ENCODE measurements around the gene HDAC7.

The HDAC7 gene

DNA sequence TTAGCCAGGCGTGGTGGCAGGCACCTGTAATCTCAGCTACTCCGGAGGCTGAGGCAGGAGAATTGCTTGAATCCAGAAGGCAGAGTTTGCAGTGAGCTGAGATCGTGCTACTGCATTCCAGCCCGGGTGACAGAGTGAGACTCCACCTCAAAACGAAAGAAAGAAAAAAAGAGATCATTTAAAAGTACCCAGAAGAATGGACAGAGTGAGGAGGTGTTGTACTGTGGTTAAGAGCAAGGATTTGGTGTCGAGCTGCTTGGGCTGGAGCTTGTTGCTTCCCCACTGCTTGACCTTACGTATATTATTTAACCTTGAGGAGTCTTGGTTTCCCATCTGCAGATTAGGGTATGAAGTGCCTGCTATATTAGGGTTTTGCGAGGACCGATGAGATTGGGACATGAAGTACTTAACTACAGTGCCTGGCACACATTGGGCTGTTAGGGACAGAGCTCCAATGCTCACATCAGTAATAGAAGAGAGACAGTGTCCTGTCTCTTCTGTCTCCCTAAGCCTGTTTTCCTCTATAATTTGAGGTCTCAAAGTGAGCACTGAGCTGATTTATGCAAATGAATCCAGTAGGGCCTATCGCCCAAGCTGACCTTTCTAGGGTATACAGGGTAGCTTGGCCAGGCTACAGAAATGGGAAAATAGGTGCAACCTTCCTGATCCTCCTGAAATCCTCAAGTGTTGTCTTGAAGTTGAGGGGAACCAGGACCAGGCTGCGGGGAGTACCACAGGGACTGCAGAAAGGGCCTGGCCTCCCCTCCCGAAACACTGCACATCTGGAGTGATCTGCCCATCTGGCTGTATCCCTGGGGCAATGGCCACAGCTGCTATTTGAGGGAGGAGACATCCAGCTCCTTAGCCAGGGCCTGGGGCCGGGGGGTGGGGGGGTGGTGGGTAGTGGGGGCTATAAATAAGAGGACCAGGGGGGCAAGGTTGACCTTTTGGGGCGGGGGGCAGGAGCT is 8.6 kb upstream of the HDAC7 start:
- Mint-ChIP-seq H3K9me3 (no peaks in the 10 kb centered on the region), H3K27me3 (no peaks in the 10 kb centered on the region), H3K27ac (peak overlapping the region; percentile 82), H3K36me3 (ENCODE audit: low read depth) (no peaks in the 10 kb centered on the region), H3K4me3 (no peak overlapping the region), H3K4me1 (ENCODE audit: low read depth) (peaks cover 94% of the 10 kb centered on the region)
- no peak for DNase-seq

GRCh38 chr12:47825173-47825639 is 5.5 kb upstream of the HDAC7 start:
- H3K27ac Mint-ChIP-seq: peak overlapping the region; percentile 85
- H3K9me3 Mint-ChIP-seq: no peaks in the 10 kb centered on the region
- H3K27me3 Mint-ChIP-seq: no peaks in the 10 kb centered on the region
- H3K36me3 Mint-ChIP-seq (ENCODE audit: low read depth): peaks cover 2% of the 10 kb centered on the region
- no peak for DNase-seq
- peaks cover 91% of the 10 kb centered on the region for H3K4me1 Mint-ChIP-seq (ENCODE audit: low read depth)
- H3K4me3 Mint-ChIP-seq: no peak overlapping the region

- H3K27ac Mint-ChIP-seq: peak overlapping the region; percentile 85
- no peak overlapping the region for H3K4me3 Mint-ChIP-seq
- peaks cover 90% of the 10 kb centered on the region for H3K4me1 Mint-ChIP-seq (ENCODE audit: low read depth)
Observed at GRCh38 chr12:47824635-47825034, 4.9 kb upstream of the HDAC7 start.

GRCh38 chr12:47824198-47824597 is 4.5 kb upstream of the HDAC7 start:
- no peaks in the 10 kb centered on the region for H3K27me3 Mint-ChIP-seq
- H3K4me1 Mint-ChIP-seq (ENCODE audit: low read depth): peaks cover 85% of the 10 kb centered on the region
- peaks cover 3% of the 10 kb centered on the region for H3K36me3 Mint-ChIP-seq (ENCODE audit: low read depth)
- no peaks in the 10 kb centered on the region for H3K9me3 Mint-ChIP-seq
- no peak overlapping the region for H3K4me3 Mint-ChIP-seq
- DNase-seq: no peak
- H3K27ac Mint-ChIP-seq: peak overlapping the region; percentile 85

More at GRCh38 chr12:47824635-47825034, 4.9 kb upstream of the HDAC7 start:
- no peaks in the 10 kb centered on the region for H3K9me3 Mint-ChIP-seq
- DNase-seq: no peak
- H3K27me3 Mint-ChIP-seq: no peaks in the 10 kb centered on the region
- peaks cover 3% of the 10 kb centered on the region for H3K36me3 Mint-ChIP-seq (ENCODE audit: low read depth)

GRCh38 chr12:47823422-47824086 is 3.9 kb upstream of the HDAC7 start:
- Mint-ChIP-seq H3K9me3 (no peaks in the 10 kb centered on the region), H3K4me3 (no peak overlapping the region), H3K27me3 (no peaks in the 10 kb centered on the region), H3K4me1 (ENCODE audit: low read depth) (peaks cover 79% of the 10 kb centered on the region), H3K27ac (peak overlapping the region; percentile 85), H3K36me3 (ENCODE audit: low read depth) (peaks cover 8% of the 10 kb centered on the region)
- DNase-seq: no peak

DNA sequence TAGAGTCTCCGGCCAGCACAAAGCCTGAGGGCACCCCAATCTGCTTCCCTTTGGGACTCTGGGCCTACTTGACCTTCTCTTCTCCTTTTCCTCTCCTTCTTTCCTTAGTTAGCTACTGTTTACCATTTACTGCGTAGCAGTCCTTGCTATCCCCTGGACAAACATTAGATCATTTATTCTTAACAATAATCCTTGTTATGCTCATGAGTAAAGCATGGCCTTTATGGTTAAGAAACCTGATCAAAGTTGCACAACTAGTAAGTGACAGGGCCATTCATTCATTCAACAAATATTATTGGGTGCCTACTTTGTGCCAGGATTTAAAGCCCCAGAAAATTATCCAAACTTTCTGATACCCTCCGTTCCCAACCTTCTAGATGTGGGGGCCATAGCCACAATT is 3.2 kb upstream of the HDAC7 start:
- Mint-ChIP-seq H3K27me3 (no peaks in the 10 kb centered on the region), H3K36me3 (ENCODE audit: low read depth) (peaks cover 15% of the 10 kb centered on the region)

DNA sequence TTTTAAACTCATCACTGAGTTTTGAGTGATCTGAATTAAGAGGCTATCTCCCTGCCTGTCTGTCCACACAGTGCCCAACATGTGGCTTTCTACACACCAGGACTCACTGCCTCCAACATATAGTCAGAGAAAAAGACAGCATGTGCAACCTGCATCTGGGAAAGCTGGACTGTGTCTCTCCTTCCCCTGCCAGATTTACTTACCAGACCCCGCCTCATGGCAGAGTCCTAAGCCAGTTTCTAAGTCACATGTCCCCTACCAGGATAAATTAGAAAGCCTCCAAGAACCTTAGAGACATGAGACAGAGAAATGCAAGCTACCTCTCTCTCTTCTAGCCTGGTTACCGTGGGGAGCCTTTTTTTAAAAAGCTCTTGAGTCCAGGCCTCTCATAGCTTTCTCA is 2.7 kb upstream of the HDAC7 start:
- no peaks in the 10 kb centered on the region for H3K27me3 Mint-ChIP-seq
- DNase-seq: no peak
- no peaks in the 10 kb centered on the region for H3K9me3 Mint-ChIP-seq
- peaks cover 76% of the 10 kb centered on the region for H3K4me1 Mint-ChIP-seq (ENCODE audit: low read depth)
- peaks cover 20% of the 10 kb centered on the region for H3K36me3 Mint-ChIP-seq (ENCODE audit: low read depth)
- H3K27ac Mint-ChIP-seq: peak overlapping the region; percentile 29
- no peak overlapping the region for H3K4me3 Mint-ChIP-seq

More for the DNA sequence above, 3.2 kb upstream of the HDAC7 start:
- no peak overlapping the region for H3K4me3 Mint-ChIP-seq
- peak overlapping the region; percentile 58 for H3K27ac Mint-ChIP-seq
- no peaks in the 10 kb centered on the region for H3K9me3 Mint-ChIP-seq
- H3K4me1 Mint-ChIP-seq (ENCODE audit: low read depth): peaks cover 74% of the 10 kb centered on the region
- no peak for DNase-seq

GRCh38 chr12:47821346-47821706 is 1.6 kb upstream of the HDAC7 start:
- Mint-ChIP-seq H3K4me3 (peak overlapping the region; percentile 87), H3K9me3 (no peaks in the 10 kb centered on the region), H3K27me3 (no peaks in the 10 kb centered on the region), H3K4me1 (ENCODE audit: low read depth) (peaks cover 76% of the 10 kb centered on the region), H3K27ac (peak overlapping the region; percentile 98), H3K36me3 (ENCODE audit: low read depth) (peaks cover 29% of the 10 kb centered on the region)
- no peak for DNase-seq

DNA sequence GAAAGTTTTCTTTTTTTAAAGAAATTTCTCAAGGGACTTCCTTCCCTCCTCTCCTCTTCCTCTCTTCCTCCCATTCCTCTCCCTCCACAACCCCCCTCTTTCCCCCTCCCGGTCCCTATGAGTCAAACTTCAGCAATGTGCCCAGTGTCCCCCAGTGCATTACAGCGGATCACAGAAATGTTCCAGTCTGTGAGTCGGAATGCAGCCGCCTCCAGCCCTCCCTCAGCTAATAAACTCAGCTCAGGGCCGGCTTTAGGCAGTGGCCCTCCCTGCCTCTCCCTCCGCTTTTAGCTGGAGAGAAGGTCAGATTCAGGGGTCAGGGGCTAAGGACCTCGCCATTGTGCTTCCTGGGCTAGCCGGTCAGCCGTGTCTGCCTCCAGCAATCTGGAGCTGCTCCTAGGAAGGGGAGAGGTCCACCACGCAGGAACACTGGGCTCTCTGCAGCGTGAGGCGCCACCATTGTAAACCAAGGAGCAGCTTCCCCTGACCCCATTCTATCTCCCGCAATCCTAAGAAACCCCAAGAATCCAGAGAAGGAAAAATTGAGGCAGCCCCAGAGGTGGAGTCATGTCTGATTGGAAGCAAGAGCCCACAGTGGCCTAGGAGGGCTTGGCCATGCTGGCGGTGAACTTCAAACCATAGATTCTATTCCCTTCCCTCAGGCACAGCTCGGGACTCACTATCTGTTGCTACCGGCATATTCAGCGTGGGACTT is 1.1 kb upstream of the HDAC7 start:
- Mint-ChIP-seq H3K4me1 (ENCODE audit: low read depth) (peaks cover 75% of the 10 kb centered on the region), H3K27ac (peak overlapping the region; percentile 98), H3K4me3 (peak overlapping the region; percentile 87), H3K36me3 (ENCODE audit: low read depth) (peaks cover 34% of the 10 kb centered on the region), H3K27me3 (no peaks in the 10 kb centered on the region), H3K9me3 (no peaks in the 10 kb centered on the region)
- DNase-seq: no peak

DNA sequence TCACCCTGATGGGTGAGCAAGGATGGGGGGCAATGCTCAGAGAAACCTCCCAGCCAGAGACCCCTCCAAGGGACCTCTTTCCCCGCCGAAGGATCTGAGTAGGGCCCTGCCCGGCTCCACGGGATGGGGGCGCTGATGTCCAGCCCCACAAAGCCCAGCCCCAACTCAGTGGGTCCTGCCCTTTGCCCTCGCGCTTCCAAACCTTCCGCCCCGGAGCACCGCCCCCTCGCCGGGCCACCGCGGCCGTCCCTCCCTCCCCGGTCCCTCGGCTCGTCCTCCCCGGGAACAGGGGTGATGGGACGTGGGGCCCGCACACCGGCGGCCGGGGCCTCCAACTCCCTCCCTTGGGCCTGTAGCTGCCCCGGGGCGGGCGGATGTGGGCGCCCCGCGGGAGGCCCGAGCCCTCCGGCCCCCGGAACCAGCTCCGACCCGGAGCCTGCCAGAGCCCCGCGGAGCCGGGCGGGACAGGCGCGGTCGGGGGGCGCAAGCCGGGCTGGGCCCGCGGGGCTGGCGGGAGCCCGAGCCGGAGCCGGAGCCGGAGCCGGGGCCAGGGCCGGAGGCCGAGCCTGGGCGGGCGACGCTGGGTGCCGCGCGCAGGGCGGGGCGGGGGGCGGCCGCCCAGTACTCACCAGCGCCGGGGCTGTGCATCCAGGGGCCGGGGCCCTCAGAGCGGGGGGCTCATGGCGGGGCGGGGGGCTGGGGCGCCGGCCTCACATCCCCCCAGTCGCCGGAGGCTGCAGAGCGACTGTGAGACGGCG is 386 bp downstream of the HDAC7 start:
- Mint-ChIP-seq H3K9me3 (peaks cover 3% of the 10 kb centered on the region), H3K4me1 (ENCODE audit: low read depth) (peaks cover 75% of the 10 kb centered on the region), H3K36me3 (ENCODE audit: low read depth) (peaks cover 49% of the 10 kb centered on the region), H3K27me3 (no peaks in the 10 kb centered on the region), H3K27ac (peak overlapping the region; percentile 99), H3K4me3 (peak overlapping the region; percentile 96)
- peak; percentile 80 for DNase-seq

GRCh38 chr12:47818467-47819137 is 1.1 kb downstream of the HDAC7 start:
- DNase-seq: peak; percentile 72
- Mint-ChIP-seq H3K4me1 (ENCODE audit: low read depth) (peaks cover 75% of the 10 kb centered on the region), H3K9me3 (peaks cover 3% of the 10 kb centered on the region), H3K27ac (peak overlapping the region; percentile 99), H3K4me3 (peak overlapping the region; percentile 96), H3K36me3 (ENCODE audit: low read depth) (peaks cover 56% of the 10 kb centered on the region), H3K27me3 (no peaks in the 10 kb centered on the region)

DNA sequence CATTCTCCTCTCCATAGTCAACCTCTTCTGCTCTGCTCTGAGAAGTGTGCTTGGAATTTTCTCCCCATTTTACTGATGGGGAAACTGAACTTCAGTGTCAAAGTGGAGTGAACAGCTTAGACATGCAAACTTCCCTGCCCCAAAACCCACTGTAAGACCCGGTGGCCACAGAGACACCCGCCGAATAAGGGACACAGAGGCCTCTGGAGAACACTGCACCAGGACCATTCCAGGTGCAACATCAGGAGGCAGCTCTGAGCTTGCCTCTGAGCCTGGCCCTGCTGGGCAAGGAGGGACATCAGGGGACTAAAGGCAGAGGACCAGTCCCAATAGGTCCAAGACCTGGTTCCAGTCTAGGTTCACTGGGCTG is 1.7 kb downstream of the HDAC7 start:
- H3K27ac Mint-ChIP-seq: peak overlapping the region; percentile 99
- peak overlapping the region; percentile 96 for H3K4me3 Mint-ChIP-seq
- DNase-seq: no peak
- peaks cover 75% of the 10 kb centered on the region for H3K4me1 Mint-ChIP-seq (ENCODE audit: low read depth)
- no peaks in the 10 kb centered on the region for H3K27me3 Mint-ChIP-seq
- peaks cover 62% of the 10 kb centered on the region for H3K36me3 Mint-ChIP-seq (ENCODE audit: low read depth)
- H3K9me3 Mint-ChIP-seq: peaks cover 3% of the 10 kb centered on the region

- H3K9me3 Mint-ChIP-seq: peaks cover 3% of the 10 kb centered on the region
- H3K36me3 Mint-ChIP-seq (ENCODE audit: low read depth): peaks cover 63% of the 10 kb centered on the region
- H3K4me1 Mint-ChIP-seq (ENCODE audit: low read depth): peaks cover 75% of the 10 kb centered on the region
- peak overlapping the region; percentile 96 for H3K4me3 Mint-ChIP-seq
- no peak for DNase-seq
- H3K27ac Mint-ChIP-seq: peak overlapping the region; percentile 99
- H3K27me3 Mint-ChIP-seq: no peaks in the 10 kb centered on the region
Observed at GRCh38 chr12:47817272-47818006, 2.3 kb downstream of the HDAC7 start.

All from activated T-cell treated with anti-CD3 and anti-CD28 coated beads, Interleukin-2, amount 50 U/mL, for 24 hours (primary cell).